NCI-H2227 (cell line): ENCODE data around the gene CLN6.
A peak's percentile ranks its signal among the peaks of the same experiment; 100 is the strongest.

Experiments used
- DNase-seq: peaks from one replicate; lab custom pipeline; 2025; ENCODE audit not compliant: unreplicated experiment; lab: John Stamatoyannopoulos, UW

Gene CLN6

GRCh38 chr15:68229386-68230156 is at the start of gene CLN6:
TSS of gene CLN6 (minus strand) at chr15:68229728. CDS start at chr15:68229584, 144 bp downstream.
- DNase-seq = peak; percentile 83

- DNase-seq = peak; percentile 40
Observed at GRCh38 chr15:68278595-68279405, 49.3 kb upstream of the CLN6 start.

- DNase-seq = no peak
Observed at GRCh38 chr15:68278345-68278594, 48.7 kb upstream of the CLN6 start.

- DNase-seq = peak; percentile 90
Observed at GRCh38 chr15:68277603-68278344, 48.2 kb upstream of the CLN6 start, which contains the start of gene FEM1B. TSS of gene FEM1B (plus strand) at chr15:68277745. CDS start at chr15:68278418, 673 bp downstream.

- peak; percentile 76 for DNase-seq
Observed at GRCh38 chr15:68277131-68277602, 47.6 kb upstream of the CLN6 start.

GRCh38 chr15:68276668-68277067 is 47.1 kb upstream of the CLN6 start:
- no peak for DNase-seq

- no peak for DNase-seq
Observed at GRCh38 chr15:68275165-68275746, 45.7 kb upstream of the CLN6 start.

GRCh38 chr15:68274201-68274848 is 44.8 kb upstream of the CLN6 start:
- DNase-seq = no peak

GRCh38 chr15:68272721-68273271 is 43.3 kb upstream of the CLN6 start:
- no peak for DNase-seq

- DNase-seq = peak; percentile 42
Observed at GRCh38 chr15:68271854-68272471, 42.4 kb upstream of the CLN6 start.

GRCh38 chr15:68268405-68268804 is 38.9 kb upstream of the CLN6 start:
- DNase-seq = no peak

GRCh38 chr15:68265674-68266073 is 36.1 kb upstream of the CLN6 start:
- DNase-seq = no peak

GRCh38 chr15:68265081-68265480 is 35.6 kb upstream of the CLN6 start:
- no peak for DNase-seq

- no peak for DNase-seq
Observed at GRCh38 chr15:68264282-68264681, 34.8 kb upstream of the CLN6 start.

GRCh38 chr15:68262514-68263356 is 33.2 kb upstream of the CLN6 start:
- no peak for DNase-seq

- no peak for DNase-seq
Observed at GRCh38 chr15:68261980-68262379, 32.5 kb upstream of the CLN6 start.

- DNase-seq = no peak
Observed at GRCh38 chr15:68261241-68261640, 31.7 kb upstream of the CLN6 start.

- DNase-seq = no peak
Observed at GRCh38 chr15:68259883-68260282, 30.4 kb upstream of the CLN6 start.

- no peak for DNase-seq
Observed at GRCh38 chr15:68258692-68259091, 29.2 kb upstream of the CLN6 start.
